Measurements from ENCODE around the gene ZNF253. TPM values are rescaled to one million over a fixed set of nuclear protein-coding genes. Genes with fewer than 3 reads are reported as not detected.
A peak's percentile ranks its signal among the peaks of the same experiment; 100 is the strongest.

Gene ZNF253
- total and polyA plus RNA-seq, 9 of the 15 experiments (the other 6 are each of a cell fraction or from before 2014, with no cell fraction given), result 4.0 to 14.4 (median 7.5) TPM

GRCh38 chr19:19900729-19901444 is 35.2 kb downstream of the ZNF253 start, which contains the start of gene ZNF93 (continued):
- TF ChIP-seq ZNF280B (CRISPR knock-in tag; IDR thresholded peaks at IDR 0.05) (no peak), NFIX (CRISPR knock-in tag; IDR thresholded peaks at IDR 0.05; ENCODE audit: low read depth) (no peak), CREM (IDR thresholded peaks at IDR 0.05; ENCODE audit: low read depth) (no peak), ZNF655 (CRISPR knock-in tag; IDR thresholded peaks at IDR 0.05) (no peak), RBM14 (IDR thresholded peaks at IDR 0.05; ENCODE audit: borderline replicate concordance, insufficient read depth, low read depth, low read length) (no peak), ZFX (CRISPR knock-in tag; IDR thresholded peaks at IDR 0.05) (peak; percentile 76)
- TF ChIP-seq, protein P1, sequence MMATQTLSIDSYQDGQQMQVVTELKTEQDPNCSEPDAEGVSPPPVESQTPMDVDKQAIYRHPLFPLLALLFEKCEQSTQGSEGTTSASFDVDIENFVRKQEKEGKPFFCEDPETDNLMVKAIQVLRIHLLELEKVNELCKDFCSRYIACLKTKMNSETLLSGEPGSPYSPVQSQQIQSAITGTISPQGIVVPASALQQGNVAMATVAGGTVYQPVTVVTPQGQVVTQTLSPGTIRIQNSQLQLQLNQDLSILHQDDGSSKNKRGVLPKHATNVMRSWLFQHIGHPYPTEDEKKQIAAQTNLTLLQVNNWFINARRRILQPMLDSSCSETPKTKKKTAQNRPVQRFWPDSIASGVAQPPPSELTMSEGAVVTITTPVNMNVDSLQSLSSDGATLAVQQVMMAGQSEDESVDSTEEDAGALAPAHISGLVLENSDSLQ (IDR thresholded peaks at IDR 0.05), result peak; percentile 98
- TF ChIP-seq, protein P2, sequence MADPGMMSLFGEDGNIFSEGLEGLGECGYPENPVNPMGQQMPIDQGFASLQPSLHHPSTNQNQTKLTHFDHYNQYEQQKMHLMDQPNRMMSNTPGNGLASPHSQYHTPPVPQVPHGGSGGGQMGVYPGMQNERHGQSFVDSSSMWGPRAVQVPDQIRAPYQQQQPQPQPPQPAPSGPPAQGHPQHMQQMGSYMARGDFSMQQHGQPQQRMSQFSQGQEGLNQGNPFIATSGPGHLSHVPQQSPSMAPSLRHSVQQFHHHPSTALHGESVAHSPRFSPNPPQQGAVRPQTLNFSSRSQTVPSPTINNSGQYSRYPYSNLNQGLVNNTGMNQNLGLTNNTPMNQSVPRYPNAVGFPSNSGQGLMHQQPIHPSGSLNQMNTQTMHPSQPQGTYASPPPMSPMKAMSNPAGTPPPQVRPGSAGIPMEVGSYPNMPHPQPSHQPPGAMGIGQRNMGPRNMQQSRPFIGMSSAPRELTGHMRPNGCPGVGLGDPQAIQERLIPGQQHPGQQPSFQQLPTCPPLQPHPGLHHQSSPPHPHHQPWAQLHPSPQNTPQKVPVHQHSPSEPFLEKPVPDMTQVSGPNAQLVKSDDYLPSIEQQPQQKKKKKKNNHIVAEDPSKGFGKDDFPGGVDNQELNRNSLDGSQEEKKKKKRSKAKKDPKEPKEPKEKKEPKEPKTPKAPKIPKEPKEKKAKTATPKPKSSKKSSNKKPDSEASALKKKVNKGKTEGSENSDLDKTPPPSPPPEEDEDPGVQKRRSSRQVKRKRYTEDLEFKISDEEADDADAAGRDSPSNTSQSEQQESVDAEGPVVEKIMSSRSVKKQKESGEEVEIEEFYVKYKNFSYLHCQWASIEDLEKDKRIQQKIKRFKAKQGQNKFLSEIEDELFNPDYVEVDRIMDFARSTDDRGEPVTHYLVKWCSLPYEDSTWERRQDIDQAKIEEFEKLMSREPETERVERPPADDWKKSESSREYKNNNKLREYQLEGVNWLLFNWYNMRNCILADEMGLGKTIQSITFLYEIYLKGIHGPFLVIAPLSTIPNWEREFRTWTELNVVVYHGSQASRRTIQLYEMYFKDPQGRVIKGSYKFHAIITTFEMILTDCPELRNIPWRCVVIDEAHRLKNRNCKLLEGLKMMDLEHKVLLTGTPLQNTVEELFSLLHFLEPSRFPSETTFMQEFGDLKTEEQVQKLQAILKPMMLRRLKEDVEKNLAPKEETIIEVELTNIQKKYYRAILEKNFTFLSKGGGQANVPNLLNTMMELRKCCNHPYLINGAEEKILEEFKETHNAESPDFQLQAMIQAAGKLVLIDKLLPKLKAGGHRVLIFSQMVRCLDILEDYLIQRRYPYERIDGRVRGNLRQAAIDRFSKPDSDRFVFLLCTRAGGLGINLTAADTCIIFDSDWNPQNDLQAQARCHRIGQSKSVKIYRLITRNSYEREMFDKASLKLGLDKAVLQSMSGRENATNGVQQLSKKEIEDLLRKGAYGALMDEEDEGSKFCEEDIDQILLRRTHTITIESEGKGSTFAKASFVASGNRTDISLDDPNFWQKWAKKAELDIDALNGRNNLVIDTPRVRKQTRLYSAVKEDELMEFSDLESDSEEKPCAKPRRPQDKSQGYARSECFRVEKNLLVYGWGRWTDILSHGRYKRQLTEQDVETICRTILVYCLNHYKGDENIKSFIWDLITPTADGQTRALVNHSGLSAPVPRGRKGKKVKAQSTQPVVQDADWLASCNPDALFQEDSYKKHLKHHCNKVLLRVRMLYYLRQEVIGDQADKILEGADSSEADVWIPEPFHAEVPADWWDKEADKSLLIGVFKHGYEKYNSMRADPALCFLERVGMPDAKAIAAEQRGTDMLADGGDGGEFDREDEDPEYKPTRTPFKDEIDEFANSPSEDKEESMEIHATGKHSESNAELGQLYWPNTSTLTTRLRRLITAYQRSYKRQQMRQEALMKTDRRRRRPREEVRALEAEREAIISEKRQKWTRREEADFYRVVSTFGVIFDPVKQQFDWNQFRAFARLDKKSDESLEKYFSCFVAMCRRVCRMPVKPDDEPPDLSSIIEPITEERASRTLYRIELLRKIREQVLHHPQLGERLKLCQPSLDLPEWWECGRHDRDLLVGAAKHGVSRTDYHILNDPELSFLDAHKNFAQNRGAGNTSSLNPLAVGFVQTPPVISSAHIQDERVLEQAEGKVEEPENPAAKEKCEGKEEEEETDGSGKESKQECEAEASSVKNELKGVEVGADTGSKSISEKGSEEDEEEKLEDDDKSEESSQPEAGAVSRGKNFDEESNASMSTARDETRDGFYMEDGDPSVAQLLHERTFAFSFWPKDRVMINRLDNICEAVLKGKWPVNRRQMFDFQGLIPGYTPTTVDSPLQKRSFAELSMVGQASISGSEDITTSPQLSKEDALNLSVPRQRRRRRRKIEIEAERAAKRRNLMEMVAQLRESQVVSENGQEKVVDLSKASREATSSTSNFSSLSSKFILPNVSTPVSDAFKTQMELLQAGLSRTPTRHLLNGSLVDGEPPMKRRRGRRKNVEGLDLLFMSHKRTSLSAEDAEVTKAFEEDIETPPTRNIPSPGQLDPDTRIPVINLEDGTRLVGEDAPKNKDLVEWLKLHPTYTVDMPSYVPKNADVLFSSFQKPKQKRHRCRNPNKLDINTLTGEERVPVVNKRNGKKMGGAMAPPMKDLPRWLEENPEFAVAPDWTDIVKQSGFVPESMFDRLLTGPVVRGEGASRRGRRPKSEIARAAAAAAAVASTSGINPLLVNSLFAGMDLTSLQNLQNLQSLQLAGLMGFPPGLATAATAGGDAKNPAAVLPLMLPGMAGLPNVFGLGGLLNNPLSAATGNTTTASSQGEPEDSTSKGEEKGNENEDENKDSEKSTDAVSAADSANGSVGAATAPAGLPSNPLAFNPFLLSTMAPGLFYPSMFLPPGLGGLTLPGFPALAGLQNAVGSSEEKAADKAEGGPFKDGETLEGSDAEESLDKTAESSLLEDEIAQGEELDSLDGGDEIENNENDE (IDR thresholded peaks at IDR 0.05; ENCODE audit: low read depth, low read length), result no peak
- TF ChIP-seq, protein P3, sequence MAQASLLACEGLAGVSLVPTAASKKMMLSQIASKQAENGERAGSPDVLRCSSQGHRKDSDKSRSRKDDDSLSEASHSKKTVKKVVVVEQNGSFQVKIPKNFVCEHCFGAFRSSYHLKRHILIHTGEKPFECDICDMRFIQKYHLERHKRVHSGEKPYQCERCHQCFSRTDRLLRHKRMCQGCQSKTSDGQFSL (CRISPR knock-in tag; IDR thresholded peaks at IDR 0.05), result no peak
- TF ChIP-seq, protein P3 (tag; IDR thresholded peaks at IDR 0.05), result no peak

Data from K562 (cell line).